HG02642 (cell line): Measurements from ENCODE around the gene OSBPL7.

Experiments used
- ATAC-seq: cut with Tn5 transposase; IDR thresholded peaks from one replicate; pipeline ENCODE4 v1.9.1; 2021; ENCODE audit warnings: mild to moderate bottlenecking; ENCODE audit not compliant: unreplicated experiment, poor library complexity

The OSBPL7 gene

DNA sequence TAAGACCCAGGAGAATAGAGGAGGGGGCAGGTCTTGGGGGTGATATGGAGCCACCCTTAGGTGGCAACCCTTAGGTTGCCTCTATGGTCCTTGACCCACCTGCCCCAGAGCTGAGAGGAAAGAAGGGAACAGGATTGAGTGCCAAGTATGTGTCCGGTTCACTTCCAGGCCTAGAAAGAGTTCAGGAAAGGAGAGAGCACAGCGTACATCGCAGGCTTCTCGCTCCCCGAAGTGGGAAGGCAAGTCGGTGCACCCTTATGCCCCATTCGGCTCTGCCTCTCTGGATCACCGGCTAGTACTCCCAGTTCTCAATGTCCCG lies 28.7 kb upstream of the OSBPL7 start:
- ATAC-seq, result no peak

DNA sequence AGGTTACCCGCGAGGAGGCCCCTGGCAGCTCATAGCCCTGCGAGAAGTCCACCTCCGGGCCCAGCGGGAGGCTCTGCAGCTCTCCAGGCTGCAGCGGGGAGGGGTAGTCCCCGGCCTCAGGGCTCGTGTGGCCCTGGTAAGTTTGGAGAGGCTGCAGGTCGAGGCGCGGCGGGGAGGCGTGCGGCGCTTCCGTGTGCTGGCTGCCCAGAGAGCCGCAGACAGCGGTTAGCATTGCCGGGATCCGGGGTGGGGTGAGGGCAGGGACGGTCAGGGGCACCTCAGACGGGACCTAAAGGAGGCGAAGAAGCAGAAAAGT lies 26.6 kb upstream of the OSBPL7 start:
- ATAC-seq, result no peak

DNA sequence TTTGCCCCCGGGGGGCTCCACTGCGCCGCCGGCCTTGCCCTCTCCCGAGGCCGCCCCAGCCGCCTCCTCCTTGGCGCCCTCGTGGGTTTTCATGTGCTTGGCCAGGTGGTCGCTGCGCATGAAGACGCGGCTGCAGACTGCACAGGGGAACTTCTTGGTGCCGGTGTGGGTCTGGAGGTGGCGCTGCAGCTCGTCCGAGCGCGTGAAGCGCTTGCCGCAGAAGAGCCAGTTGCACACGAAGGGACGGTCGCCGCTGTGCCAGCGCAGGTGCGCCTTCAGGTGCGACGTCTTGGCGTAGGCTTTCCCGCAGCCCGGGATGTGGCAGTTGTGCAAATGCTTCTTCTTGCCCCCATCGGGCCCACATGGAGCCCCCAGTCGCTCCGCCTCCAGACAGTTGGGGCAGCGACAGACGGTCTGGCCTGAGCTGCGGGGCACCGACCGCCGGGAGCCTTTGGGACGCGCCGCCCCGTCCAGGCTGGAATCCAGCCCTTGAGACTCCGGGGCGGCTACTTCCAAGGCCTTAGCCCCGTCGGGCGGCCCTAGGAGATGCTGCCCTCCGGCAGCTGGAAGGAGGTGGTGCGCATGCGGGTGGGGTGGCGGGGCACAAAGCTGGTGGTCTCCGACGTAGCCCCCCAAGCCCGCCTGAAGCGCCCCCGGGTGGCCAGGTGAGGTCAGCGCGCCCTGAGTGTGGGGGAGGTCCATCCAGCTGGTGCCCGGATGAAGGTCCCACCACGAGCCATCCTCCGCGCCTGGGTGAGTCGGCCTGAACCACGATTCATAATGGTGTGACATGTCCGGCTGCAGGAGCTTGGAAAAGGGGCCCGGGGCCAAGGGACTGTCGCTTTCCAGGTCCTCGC lies 26.0 kb upstream of the OSBPL7 start:
- ATAC-seq, result no peak

DNA sequence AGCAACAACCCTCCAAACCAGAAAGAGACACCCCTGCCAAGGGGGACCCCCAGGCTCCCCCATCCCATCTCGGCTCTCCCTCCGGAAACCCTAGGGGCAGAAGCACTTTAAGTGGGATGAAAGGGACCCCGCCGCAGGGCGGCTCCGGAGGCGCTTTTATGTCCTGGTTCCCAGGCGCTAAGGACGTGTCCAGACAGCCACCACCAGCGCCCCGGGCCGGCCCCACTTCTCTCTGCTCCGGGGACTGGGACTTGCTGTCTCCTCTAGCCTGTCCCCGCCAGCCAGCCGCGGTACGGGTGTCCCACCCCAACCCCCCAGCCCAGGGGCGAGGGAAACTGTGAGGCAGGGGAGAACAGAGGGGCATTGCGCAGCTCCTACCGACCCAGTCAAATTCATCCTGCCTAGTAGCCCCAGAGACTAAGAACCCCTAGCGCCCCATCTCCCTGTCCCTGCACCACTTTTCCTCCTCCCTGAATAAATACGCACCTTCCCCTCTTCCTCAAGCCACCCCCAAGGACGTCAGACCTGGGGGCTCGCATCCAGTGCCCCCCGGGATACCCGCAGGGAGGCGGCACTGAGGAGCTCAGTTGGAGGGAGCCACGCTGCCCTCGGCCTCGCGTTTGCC lies 25.2 kb upstream of the OSBPL7 start:
- no peak for ATAC-seq

DNA sequence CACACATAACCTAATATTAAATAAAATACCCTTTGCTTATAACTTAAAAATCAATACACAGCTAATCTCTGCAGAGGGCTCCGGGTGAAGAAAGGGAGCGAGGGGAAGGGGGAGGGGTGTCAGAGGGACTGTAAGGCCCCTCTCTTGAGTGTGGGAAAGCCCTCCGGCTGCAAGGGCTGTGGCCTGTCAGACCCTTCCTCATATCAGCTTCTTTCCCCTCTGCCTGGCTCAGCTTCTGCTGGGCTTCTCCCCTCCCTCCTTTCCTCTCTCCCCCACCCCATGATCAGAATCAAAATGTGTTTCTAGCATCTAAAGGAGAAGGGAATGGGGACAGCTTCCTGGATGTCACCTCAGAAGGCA lies 24.1 kb upstream of the OSBPL7 start:
- no peak for ATAC-seq

DNA sequence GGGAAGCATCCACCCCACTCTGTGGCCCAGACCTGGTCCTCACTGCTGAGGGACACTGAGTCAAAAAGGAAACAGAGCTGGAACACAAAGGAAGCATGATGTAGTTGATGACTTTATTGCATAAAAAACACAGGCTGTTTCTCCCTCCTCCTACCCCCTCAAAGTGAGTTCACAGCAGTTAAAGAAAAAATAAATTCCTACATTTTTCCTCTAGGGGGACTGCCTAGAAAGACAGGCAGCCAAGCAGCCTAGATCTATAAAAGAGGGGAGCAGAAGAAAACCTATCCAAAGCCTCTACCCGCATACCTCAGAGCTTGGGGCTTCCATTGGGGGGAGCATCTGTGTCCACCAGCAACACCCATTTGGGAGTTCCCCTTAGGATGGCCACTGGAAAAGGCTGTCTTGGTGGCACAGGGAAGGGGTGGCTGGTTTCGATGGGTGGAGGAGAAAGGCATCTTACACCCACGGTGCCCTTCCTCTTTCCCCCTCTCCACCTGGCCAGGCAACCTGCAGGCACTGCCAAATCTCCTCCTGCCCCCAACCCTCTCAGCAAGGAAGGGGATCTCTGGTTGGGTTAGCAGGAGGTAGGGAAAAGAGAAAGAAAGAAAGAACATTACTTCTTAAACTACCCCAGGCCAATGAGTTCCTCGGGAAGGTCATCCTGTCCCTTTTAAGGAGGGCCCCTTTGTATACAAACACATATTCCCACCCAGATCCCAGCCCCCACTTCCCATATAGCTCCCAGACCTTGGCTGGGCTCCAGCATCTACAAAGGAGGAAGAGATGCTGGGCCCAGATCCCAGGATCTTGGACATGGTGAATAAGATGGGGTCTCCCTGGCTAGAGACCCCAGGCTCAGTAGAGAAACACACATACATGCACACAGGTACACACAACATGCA lies 23.5 kb upstream of the OSBPL7 start:
- ATAC-seq, result no peak

DNA sequence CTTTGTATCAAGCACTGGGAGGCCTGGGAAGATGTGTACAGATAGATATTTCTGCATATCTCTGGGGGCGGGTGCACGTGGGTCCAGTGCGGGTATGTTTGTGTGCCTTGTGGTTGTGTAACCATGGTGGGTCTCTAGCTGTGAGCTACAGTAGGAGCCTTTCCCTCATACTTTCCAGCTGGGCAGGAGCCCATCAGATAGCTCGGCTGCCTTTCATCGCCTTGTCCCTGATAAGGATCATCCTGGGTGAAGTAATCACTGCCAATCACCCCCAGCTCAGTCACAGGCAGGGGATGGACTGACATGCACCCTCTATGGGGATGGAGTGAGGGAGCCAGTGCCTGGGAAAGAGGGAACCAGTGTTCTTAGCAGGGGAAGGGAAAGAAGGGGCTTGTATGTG lies 22.6 kb upstream of the OSBPL7 start:
- no peak for ATAC-seq

DNA sequence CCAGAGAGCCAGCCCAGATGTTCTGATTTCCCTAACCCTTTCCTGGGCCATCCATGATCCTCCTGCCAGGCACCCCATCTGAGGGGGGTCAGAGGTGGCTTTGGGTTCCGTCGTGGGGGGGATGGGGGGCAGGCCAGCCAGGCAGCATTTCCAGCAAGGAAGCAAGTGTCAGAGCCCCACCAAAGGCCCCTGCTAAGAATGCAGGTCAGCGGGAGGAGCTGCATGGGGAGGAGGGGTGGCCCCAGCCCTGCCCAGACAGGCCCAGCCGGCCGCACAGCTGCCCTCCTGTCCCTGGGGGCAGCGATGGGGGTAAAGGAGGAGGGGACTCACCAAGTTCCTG lies 21.8 kb upstream of the OSBPL7 start:
- no peak for ATAC-seq

DNA sequence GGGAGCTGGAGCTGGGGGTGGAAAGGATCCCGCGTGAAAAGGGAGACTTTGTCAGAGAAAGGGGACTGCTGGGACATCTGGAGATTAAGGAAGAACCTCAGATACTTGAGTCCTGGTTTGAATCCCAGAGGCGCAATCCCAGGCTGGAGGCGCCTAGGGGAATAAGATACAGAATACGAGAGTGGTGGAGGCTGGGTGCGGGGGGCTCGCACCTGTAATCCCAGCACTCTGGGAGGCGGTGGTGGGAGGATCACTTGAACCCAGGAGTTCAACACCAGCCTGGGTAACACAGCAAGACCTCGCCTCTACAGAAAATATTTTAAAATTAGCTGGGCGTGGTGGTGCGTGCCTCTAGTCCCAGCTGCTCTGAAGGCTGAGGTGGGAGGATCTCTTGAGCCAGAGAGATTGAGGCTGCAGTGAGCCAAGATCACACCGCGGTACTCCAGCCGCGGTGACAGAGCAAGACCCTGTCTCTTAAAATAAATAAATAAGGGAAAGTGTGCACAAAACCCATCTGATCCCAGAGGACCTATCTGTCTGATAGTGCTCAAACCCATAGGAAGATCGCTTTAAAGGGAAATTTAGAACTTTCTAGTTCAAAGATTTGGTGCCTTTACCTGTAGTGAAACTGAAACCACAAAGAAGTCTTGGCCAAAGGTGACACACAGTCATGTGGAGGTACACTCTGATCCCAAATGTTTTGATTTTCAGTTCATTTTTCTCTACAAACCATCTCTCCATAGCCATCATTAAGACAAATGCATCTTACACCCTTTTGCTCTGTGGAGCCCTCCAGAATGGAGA lies 20.1 kb upstream of the OSBPL7 start:
- ATAC-seq, result no peak

DNA sequence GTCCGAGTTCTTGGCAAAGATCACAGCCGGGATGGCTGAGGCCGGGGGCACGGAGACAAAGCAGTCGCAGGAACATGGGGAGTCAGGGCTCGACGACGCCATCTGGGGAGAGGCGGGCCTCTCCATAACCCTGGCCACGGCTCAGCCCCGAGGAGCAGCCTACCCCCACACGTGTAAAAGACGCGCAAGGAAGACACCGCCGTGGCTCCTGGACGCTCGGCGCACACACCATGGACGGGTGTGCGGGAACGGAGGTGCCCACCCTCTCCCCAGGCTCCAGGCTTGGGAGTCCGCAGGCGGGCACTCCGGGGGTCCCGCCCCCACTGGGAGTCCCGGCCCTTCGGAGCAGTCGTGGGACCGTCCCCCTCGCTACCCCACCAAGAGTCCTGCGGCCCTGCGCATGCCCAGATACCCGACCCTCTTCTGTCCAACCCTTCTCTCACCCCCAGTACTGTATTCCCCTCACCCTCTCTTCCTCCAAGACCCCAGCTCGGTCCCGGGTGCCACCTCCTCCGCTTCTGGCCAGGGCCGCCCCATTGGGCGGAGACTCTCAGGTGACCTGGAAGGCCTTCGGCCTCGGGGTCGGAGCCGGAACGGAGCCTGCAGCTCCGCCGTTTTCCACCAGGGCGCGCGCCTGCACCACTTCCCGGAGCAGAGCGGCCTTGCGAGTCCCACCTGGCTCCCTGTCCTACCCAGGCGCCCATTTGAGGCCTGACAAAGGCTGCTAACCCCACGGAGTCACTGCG lies 19.3 kb upstream of the OSBPL7 start, which contains the start of gene SCRN2:
Gene SCRN2 (minus strand): TSS at position 532 of the 746 bp plus-strand sequence. CDS start 430 bp downstream, at position 102.
- peak; percentile 80 for ATAC-seq

DNA sequence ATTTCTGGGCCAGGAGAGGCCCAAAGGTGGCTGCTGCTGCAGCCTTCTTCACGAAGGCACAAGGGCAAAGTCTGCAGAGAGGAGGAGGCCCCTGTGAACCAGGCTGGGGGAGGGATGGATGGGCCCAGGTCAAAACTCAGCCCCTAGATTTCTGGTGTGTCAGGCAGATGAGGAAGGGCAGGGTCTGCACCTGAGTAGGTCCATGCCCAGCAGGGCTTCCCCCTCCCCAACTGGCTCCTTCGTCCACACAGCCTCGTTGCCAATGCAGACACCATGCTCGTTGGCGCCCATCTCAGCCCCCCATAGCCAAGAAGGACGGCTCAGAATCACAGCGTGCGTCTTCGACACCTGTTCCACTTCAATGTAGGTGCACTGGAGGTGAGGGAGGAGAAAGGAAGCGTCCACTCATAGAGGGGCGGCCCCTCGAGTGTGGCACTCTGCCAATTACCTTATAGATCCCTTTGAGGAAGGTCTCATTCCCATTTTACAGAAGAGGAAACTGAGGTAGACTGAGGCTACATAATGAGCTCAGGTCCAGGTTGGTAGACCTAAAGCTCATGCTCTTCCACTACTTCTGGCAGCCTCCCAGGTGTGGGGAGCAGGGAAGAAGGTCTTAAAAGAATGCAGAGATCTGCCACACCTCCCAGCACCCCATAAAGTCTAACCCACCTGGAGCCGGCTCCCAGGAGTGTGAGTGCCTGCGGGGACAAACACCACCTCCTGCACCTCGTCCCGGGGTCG lies 18.6 kb upstream of the OSBPL7 start:
- no peak for ATAC-seq

DNA sequence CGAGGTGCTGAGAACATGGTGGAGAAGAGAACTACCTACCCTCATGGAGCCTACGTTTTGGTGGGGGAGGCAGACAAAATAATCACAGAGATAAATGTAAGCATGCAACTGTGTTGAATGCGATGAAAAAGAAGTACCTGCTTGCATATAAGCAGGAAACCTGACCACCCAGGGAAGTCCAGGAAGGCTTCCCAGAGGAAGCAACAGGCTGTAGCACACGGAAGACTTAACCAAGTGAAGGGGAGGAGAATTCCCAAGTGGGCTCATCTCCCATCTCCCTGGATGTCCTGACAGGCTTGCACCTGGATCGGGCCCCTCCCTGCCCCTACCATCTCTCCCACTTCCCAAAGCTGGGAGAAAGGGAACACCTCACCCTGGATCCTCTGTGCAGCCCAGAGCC lies 17.5 kb upstream of the OSBPL7 start:
- no peak for ATAC-seq

DNA sequence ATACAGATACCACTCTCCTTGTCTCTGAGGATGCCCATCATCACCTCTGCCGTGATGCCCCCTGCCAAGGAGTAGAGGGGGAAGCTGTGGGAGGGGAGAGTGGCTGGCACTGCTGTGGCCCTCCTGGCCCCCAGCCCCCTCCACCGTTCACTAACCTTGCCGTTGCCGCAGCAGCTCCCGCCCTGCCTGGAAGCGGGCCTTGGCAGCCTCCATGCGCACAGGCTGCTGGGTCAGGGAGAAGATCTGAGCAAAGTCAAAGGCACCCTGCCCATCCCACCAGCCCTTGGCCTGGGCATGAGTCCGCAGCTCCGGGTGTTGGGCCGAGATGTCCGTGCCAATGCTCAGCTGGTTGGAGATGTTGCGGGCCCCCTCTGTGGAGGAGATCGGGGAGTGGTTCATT lies 17.0 kb upstream of the OSBPL7 start:
- no peak for ATAC-seq

DNA sequence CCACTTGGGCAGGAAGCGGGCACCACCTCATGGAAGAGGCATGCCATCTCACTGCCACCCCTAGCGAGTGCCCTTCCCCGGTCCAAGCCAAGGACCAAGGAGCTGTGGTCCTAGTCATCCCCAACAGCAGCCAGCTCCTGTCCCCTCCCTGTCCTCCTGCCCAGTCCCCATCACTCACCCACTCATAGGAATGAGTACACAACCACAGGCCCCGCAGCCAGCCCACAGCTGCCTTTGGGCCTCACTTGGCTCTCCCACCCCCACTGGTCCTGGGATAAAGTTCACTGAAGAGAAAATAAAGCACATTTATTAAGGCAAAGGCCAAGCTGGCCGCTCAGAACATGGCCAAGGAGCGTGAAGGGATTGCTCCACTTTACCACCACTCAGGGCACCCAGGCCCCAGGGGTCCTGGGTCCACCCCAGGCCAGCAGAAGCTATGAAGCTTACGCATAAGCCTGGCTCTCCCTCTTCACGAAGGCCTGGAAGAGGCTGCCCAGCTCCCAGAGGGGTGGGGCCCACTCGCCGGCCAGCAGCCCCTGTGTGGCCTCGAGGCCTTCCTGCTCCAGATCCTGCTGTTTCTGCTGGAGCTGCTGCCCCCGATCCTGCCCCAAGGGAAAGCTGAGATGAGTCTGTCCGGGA lies 15.9 kb upstream of the OSBPL7 start:
- ATAC-seq, result no peak

DNA sequence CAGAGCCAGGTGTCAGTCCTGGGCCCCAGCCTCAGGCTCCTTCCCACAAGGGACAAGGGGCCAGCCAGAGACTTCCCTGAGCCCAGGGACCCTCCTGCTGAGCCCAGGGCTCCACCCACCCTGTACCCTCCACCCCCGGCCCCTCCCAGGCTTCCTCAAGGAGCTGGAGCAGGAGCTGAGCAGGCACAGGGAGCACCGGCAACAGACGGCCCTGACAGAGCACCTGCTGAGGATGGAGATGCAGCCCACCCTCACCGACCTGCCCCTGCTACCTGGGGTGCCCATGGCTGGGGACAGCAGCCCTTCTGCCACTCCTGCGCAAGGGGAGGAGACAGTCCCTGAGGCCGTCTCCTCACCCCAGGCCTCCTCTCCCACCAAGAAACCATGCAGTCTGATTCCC lies 15.0 kb upstream of the OSBPL7 start:
- no peak for ATAC-seq

DNA sequence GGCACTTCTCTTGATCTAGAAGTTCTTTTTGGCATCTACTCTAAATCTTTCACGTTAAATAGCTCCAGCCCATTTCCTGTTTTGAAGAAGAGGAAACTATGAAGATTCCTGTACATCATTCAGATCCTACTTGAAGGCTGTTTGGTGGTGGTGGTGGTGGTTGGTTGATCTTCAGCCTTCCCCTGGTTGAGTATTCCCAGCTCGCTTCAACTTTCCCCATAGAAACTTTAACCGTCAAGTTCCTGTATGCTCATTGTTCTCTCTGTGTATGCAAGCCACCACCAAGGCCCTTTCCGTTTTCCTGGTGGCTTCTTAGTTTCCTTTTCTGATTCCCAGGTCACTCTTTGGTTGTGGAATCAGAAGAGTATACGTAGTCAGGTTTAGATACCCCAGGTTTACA lies 13.2 kb upstream of the OSBPL7 start:
- no peak for ATAC-seq

DNA sequence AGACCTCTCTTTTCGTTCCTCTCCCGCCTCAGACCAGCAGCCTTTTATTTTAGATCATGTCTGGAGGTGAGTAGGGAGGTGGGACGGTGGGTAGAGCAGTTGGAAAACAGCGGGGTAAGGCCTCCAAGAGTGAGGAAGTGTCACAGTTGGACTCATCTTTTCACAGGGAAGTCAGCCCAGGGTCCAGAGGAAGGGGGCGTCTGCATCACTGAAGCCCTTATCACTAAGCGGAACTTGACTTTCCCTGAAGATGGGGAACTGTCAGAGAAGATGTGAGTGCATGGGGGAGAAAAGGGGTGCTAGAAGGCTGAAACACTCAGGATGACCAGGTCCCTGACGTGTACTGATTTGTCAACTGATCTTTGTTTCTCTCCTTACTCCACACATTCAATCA lies 10.3 kb upstream of the OSBPL7 start:
- ATAC-seq, result no peak

DNA sequence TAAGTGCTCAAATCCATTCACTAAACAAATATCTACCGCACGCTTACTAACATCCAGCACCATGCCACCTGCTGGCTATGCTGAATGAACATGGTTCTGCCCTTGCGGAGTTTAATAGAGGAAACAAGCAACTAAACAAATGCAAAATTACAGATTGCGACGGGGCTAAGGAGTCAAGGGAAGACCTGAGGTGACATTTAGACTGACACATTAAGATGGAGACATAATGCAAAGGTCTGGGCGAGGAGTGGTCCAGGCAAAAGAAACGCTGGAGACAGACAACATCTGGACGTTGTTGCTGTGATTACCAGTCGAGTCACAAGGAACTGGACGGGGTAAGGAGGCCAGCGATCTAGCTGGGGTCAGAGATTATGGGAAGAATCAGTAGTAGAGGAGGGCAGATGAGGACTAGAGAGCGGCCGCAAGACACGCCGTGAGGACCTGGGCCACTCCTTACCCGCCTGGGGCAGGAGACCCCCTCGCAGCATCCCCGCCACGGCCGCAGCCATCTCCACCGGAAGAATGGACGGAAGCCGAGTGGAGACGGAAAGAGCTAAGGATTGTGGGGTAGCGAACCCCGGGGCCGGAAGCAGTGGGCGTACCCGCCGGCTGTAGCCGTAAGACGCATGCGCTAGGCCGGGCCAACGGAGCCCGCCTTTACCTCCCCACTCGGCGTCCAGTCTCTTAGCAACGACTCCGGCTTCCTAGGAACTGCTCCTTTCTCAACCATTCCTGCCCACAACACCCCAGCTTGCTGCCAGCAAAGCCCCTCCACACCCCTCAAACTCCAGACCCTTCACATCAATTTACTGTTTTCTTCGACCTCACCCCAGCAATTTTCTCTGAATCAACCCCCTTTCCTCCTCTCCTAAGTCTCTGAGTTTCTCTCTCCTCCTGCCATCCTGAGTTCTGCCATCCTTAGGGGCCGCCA lies 9.7 kb upstream of the OSBPL7 start, which contains the start of the genes LRRC46 and MRPL10:
Gene LRRC46 (plus strand): TSS at position 668 of the 931 bp plus-strand sequence. CDS start 320 bp downstream, outside the sequence.
Gene MRPL10 (minus strand): TSS at position 539 of the 931 bp plus-strand sequence. CDS start 30 bp downstream, at position 509.
- ATAC-seq, result peak; percentile 87
